OCI-LY3 (cell line): Measurements from ENCODE around the gene ATPAF2.

ENCODE experiments used
- EZH2phosphoT487 ChIP-seq: fragments of 200-600 bp; shearing (Covaris generic); IDR thresholded peaks from 2 replicates; pipeline ENCODE4 v1.6.1; 2018; ENCODE audit warnings: antibody characterized with exemption, mixed run types, low read depth
- TF ChIP-seq, protein P1 (sequence below): fragments of 200-600, 300-600 bp; sonication (generic); IDR thresholded peaks from 2 replicates; pipeline ENCODE4 v1.5.1; 2014; ENCODE audit warnings: antibody characterized with exemption, low read length, low read depth

DNA sequence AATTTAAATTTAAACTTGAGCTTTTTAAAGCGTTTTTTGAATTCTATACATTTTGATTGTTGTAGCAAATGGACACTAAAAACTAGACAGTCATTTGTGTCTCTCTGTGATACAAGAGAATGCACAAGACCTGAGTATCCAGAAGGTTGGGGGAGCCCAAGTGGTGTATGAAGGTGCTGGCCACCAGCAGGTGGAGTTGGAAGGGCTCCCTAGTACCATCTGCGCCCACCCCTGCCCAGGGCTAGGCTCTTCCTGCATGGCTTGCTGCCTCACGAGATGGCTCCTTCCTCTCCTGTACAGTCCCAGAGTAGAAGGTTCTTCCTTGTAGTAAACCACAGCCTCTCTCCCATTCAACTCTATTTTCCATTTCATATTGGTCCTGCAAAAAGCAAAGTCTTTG is 17.2 kb upstream of the ATPAF2 start:
- TF ChIP-seq, protein P1, sequence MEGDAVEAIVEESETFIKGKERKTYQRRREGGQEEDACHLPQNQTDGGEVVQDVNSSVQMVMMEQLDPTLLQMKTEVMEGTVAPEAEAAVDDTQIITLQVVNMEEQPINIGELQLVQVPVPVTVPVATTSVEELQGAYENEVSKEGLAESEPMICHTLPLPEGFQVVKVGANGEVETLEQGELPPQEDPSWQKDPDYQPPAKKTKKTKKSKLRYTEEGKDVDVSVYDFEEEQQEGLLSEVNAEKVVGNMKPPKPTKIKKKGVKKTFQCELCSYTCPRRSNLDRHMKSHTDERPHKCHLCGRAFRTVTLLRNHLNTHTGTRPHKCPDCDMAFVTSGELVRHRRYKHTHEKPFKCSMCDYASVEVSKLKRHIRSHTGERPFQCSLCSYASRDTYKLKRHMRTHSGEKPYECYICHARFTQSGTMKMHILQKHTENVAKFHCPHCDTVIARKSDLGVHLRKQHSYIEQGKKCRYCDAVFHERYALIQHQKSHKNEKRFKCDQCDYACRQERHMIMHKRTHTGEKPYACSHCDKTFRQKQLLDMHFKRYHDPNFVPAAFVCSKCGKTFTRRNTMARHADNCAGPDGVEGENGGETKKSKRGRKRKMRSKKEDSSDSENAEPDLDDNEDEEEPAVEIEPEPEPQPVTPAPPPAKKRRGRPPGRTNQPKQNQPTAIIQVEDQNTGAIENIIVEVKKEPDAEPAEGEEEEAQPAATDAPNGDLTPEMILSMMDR = no peak
- no peak for TF ChIP-seq EZH2phosphoT487
